Esophagus (tissue), 2 donors: ENCODE measurements around the gene RAB36. TPM values are rescaled to one million over a fixed set of nuclear protein-coding genes. Genes with fewer than 3 reads are reported as not detected.
A peak's percentile ranks its signal among the peaks of the same experiment; 100 is the strongest.

ENCODE experiments used
- H3K27ac ChIP-seq, 2 donors: one replicate each; pipeline ENCODE4 v1.5.1; 2013; ENCODE audit warnings: low read depth in 2 of 2, mild to moderate bottlenecking in 2 of 2, inconsistent platforms in 1 of 2, low read length in 1 of 2, moderate library complexity in 1 of 2
- H3K27me3 ChIP-seq, 2 donors: one replicate each; pipeline ENCODE4 v1.6.1; 2013; ENCODE audit warnings: low read length in 2 of 2, control low read depth in 1 of 2, mild to moderate bottlenecking in 1 of 2; ENCODE audit not compliant: insufficient read depth in 2 of 2, control insufficient read depth in 1 of 2
- H3K36me3 ChIP-seq, 2 donors: one replicate each; pipeline ENCODE4 v1.6.1; 2013; ENCODE audit warnings: low read length in 1 of 2; ENCODE audit not compliant: control insufficient read depth in 2 of 2, insufficient read depth in 2 of 2
- H3K4me1 ChIP-seq, 2 donors: one replicate each; pipeline ENCODE4 v1.6.1; 2013; ENCODE audit warnings: low read length in 1 of 2; ENCODE audit not compliant: control insufficient read depth in 2 of 2, insufficient read depth in 2 of 2
- H3K4me3 ChIP-seq, 2 donors: one replicate each; pipeline ENCODE4 v1.5.1; 2013; ENCODE audit warnings: low read length in 2 of 2, mild to moderate bottlenecking in 2 of 2, low read depth in 1 of 2, moderate library complexity in 1 of 2
- H3K9me3 ChIP-seq, 2 donors: one replicate each; pipeline ENCODE4 v1.6.1; 2013; ENCODE audit warnings: mild to moderate bottlenecking in 2 of 2, low read depth in 1 of 2, low read length in 1 of 2, moderate library complexity in 1 of 2; ENCODE audit not compliant: control insufficient read depth in 2 of 2, insufficient read depth in 1 of 2
- WGBS, 2 donors: extraction: QIAGEN DNeasy Blood & Tissue Kit; methylation state at CpG; one replicate each; pipeline ENCODE4 v1.1.7; 2013; 5-methylcytosine and 5-hydroxymethylcytosine counted together
- polyA plus RNA-seq, 2 donors: library from polyadenylated mRNA; stranded (reverse); fragments of 200-250 nt; gene quantifications; one replicate each; pipeline ENCODE4 v1.2.3, GENCODE V29; 2013
- donor health status: healthy with polysubstance abuse.
- donor health status: Bipolar disorder and iron deficiency.

The RAB36 gene
- polyA plus RNA-seq, 2 donors = 1.6 to 1.7 TPM

DNA sequence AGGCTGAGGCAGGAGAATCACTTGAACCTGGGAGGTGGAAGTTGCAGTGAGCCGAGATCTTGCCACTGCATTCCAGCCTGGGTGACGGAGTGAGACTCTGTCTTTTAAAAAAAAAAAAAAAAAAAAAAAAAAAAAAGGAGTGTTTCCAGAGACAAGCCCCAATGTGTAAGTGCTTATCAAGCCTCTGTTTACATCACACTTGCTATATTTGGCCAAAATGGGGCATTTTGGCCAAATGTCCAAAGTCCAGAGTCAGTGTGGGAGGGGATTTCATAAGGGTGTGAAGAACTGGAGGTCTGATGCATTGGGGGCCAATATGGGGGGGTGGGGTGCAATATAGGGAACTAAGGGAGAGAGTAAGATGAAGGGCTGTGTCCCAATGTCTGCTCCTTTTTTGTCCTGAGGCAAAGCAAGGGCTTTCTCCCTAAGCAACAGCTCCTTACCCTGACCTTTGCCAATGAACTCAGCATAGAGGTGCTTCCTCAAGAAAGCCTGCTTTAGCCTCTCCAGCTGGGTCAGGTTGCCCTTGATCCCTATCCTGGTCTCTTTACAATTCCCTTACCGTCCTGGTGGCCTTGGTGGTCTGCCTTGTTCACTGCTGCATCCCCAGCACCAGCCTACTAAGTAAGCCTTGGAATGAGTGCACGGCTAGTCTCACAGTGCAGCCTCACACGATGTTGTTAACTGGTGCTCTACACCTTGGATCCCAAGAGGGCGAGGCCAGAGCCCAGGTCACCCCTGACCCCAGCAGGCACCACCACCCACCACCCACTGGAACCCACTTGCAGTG, 21.0 kb downstream of the RAB36 start:
- Histone ChIP-seq H3K36me3 (no peaks in the 10 kb centered on the region), H3K27ac (no peak overlapping the region), H3K4me3 (no peak overlapping the region), H3K4me1 (peaks cover 0 to 3% of the 10 kb centered on the region in 2 donors), H3K9me3 (no peaks in the 10 kb centered on the region), H3K27me3 (no peaks in the 10 kb centered on the region)
- WGBS, 2 donors = 75 to 83% methylated on average over 6 of the region's 6 CpGs

DNA sequence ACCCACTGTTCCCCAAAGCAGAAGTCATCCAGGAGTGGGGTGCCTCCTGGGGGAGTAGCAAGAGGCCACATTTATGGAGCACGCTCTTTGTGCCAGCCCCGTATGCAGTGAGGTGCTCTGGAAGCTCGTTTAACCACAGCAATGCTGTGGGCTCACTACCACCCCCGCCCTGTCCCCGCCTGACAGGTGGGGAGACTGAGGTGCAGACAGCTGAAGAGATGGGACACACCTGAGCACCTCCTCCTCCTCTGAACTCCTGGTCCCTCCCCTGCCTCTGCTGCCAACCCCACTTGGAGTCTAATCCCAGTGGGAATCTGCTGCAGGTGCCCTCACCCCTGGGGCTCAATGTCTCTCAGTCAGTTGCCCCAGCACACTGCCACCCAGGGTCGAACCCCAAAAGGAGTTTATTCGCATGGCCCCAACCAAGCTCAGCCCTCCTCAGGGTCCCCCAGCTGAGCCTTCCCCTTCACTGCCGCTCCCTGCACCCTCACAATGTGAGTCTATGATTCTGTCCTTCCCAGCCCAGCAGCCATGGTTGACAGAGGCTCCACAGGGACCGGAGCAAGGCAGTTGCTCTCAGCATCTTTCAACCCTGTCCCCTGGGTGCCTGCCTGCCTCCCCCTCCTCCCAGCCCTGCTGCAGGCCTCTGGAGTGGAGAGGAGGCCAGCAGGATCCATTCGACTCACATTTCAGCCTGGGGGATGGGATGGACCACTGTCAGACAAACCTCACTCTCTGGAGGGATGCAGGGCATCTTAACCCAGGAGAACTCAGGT, 21.8 kb downstream of the RAB36 start:
- no peaks in the 10 kb centered on the region for H3K9me3 ChIP-seq
- H3K4me3 ChIP-seq = no peak overlapping the region
- 75 to 86% methylated on average over 10 of the region's 10 CpGs for WGBS, 2 donors
- H3K36me3 ChIP-seq = no peaks in the 10 kb centered on the region
- peaks cover 0 to 3% of the 10 kb centered on the region in 2 donors for H3K4me1 ChIP-seq
- no peaks in the 10 kb centered on the region for H3K27me3 ChIP-seq
- no peak overlapping the region for H3K27ac ChIP-seq

DNA sequence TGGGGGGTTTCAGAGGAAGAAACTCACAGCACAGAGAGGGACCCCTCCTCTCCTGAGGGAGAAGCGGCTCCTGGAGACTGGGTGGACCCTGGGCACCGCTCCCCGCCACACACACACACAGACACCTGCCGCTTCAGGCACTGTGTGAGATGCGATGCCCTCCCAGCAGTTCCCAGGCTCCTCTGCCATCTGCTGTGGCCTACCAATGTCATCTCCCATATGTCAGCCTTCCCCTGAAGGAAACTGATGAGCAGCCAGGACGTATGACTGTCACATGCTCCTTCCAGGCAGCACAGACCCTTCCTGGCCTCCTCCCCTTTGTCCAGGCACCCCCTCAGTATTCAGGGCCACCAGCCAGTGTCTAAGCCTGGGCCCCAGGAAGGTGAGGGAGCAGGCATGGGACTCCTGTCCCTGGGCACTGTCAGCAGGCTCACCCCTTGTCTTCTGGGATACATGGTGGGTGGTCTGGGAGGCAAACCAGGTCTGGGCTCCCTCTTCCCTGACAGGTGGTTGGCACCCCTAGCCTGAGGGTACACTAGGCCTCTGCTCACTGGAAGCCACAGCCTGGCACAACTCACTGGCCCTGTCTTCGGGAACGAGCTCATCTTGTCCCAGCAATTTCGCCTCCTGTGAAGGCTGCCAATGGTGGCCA, 23.2 kb downstream of the RAB36 start:
- Histone ChIP-seq H3K4me3 (no peak overlapping the region), H3K36me3 (no peaks in the 10 kb centered on the region), H3K27ac (no peak overlapping the region), H3K9me3 (no peaks in the 10 kb centered on the region), H3K27me3 (no peaks in the 10 kb centered on the region), H3K4me1 (peaks cover 0 to 3% of the 10 kb centered on the region in 2 donors)
- WGBS, 2 donors = 90 to 93% methylated on average over 8 to 9 of the region's 9 CpGs

DNA sequence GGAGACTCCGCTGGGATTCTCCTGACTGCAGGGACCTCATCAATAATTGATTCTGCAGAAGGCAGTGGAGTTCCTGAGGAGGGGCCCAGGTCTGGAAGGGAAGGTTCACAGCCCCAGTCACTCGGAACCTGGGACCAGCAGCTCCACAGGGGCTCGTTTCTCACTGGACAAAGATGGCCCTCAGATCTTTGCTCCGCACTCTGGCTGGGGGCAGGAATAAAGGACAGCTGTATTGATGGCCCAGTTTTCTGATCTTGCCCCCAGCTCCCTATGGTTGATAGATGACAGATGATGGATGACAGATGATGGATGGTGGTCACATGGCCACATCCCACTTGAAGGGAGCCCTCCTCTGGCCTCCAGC, 23.7 kb downstream of the RAB36 start:
- Histone ChIP-seq H3K27ac (no peak overlapping the region), H3K27me3 (no peaks in the 10 kb centered on the region), H3K4me3 (no peak overlapping the region), H3K9me3 (no peaks in the 10 kb centered on the region), H3K4me1 (peaks cover 0 to under 1% of the 10 kb centered on the region in 2 donors), H3K36me3 (no peaks in the 10 kb centered on the region)
- WGBS, 2 donors = 95 to 97% methylated on average over 4 of the region's 4 CpGs

DNA sequence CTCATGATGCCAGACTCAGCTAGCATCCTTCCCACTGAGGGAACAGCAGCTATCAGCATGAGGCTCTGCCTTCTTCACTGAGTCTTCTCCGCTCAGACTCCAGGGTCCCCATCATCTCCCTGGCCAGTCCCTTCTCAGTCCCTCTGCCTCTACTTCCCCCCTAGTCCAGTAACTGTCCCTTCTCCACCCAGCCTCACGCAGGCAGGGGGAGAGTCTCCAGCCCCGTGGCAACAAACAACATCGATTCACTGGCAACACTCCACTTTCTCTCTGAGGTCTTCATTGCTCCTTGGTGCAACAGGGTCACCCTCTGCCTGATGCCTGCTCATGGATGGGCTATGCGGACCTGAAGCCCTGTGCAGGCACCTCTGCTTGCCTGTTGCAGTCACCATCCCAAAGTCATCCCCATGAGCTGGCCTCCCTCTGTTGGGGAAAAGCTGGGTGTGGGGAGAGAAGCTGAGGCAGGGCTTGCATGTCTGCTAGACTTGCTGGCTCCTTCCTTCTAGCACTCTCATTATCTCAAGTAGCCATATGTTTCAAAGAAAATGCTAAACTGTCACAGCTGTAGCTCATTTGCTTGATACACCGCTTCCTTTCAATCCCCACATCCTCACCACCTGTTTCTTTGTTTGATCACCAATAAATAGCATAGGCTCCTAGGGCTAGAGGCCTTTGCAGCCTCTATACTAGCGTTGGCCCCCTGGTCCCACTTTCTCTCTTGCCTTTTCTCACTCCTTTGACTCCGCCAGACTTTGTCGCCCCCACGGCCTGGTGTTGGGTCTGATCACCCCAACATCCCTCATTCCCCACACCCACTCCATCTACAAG, 30.8 kb downstream of the RAB36 start:
- no peaks in the 10 kb centered on the region for H3K27me3 ChIP-seq
- H3K4me3 ChIP-seq = no peak overlapping the region
- 91 to 94% methylated on average over 10 of the region's 10 CpGs for WGBS, 2 donors
- H3K4me1 ChIP-seq = peaks cover 5 to 18% of the 10 kb centered on the region in 2 donors
- no peaks in the 10 kb centered on the region for H3K36me3 ChIP-seq
- no peak overlapping the region for H3K27ac ChIP-seq
- peaks cover 0 to 3% of the 10 kb centered on the region in 2 donors for H3K9me3 ChIP-seq

DNA sequence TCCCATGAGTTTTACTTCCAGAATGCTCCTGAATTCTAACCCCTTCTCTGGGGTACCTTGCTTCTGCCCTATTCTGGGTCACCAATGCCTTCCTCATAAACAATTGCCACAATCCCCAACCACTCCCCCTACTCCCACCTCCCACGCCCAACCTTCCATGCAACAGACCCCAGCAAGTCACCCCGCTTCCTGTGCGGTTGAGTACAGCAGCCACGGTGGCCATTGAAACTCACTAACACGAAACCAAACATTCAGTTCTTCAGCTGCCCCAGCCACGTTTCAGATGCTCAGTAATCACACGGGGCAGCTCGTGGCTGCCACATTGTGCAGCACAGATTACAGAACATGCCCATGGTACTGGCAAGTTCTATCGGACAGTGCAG, 31.4 kb downstream of the RAB36 start:
- H3K27me3 ChIP-seq = no peaks in the 10 kb centered on the region
- peaks cover 6 to 23% of the 10 kb centered on the region in 2 donors for H3K4me1 ChIP-seq
- WGBS, 2 donors = 77 to 89% methylated on average over 9 of the region's 9 CpGs
- H3K27ac ChIP-seq = peak overlapping the region; percentile 53 to 83
- no peak overlapping the region for H3K4me3 ChIP-seq
- H3K36me3 ChIP-seq = no peaks in the 10 kb centered on the region
- H3K9me3 ChIP-seq = peaks cover 0 to 3% of the 10 kb centered on the region in 2 donors

DNA sequence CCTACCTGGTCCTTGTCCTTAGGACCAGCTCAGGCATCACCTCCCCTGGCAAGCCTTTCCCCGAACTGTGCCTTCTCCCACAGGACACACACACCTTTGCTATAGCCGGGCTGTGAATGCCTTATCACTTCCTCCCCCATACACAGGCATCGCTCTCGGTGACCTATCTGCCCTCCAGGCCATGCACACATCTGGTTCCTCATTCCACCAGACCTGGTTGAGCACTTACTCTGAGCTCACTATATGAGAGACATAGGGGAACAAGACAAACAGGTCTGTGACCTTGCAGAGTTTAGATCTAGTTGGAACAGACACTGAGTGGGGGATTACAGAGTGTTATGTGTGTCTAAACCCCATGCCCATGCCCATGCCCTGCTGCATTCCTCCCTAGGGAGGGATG, 31.9 kb downstream of the RAB36 start:
- WGBS, 2 donors = 59 to 67% methylated on average over 4 of the region's 4 CpGs
- H3K36me3 ChIP-seq = peaks cover 0 to 3% of the 10 kb centered on the region in 2 donors

DNA sequence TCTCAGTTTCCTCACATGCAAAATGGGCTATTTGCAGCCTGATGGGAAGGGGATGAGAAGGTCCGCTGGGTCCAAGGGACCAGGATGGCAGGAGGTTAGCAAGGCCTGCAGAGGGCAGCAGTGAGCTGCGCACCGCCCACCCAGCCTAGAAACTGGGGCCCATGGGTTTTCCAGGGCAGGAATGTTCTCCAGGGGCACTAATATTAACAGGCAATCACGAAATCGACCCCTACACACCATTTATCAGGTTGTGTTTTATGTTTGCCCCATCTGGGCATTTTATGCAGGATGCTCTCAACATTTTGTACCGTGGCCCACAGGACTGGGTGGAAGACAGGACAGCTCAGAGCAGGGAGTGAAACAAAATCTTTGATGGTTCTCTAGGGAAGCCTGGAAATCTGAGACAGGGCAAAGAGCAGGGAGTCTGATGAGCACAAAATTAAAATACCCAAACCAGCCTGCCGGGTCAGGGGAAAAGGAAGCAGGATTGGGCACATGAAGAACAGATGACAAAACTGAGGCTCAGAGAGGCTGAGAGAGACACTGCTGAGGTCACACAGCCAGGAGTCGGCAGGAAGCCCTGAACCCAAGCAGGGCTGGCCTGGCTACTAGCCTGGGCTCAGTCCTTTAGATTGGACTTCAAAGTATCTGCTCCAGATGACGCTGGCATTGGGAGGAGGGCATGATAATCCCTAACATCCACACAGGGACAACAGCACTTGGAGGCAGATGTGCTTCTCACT, 33.4 kb downstream of the RAB36 start:
- H3K4me1 ChIP-seq = peaks cover 7 to 34% of the 10 kb centered on the region in 2 donors
- no peak overlapping the region for H3K4me3 ChIP-seq
- 23 to 30% methylated on average over 9 of the region's 9 CpGs for WGBS, 2 donors
- no peaks in the 10 kb centered on the region for H3K27me3 ChIP-seq
- H3K36me3 ChIP-seq = peaks cover 0 to 4% of the 10 kb centered on the region in 2 donors
- H3K9me3 ChIP-seq = peaks cover 0 to 3% of the 10 kb centered on the region in 2 donors
- H3K27ac ChIP-seq = peak overlapping the region; percentile 80 to 88

More for the DNA sequence above, 31.9 kb downstream of the RAB36 start:
- H3K9me3 ChIP-seq = peaks cover 0 to 3% of the 10 kb centered on the region in 2 donors
- H3K4me3 ChIP-seq = peak overlapping the region in 1 of 2 donors; percentile 6
- H3K27ac ChIP-seq = peak overlapping the region; percentile 53 to 83
- peaks cover 7 to 28% of the 10 kb centered on the region in 2 donors for H3K4me1 ChIP-seq
- H3K27me3 ChIP-seq = no peaks in the 10 kb centered on the region
